Measurements from ENCODE around the gene CTNND2.

DNA sequence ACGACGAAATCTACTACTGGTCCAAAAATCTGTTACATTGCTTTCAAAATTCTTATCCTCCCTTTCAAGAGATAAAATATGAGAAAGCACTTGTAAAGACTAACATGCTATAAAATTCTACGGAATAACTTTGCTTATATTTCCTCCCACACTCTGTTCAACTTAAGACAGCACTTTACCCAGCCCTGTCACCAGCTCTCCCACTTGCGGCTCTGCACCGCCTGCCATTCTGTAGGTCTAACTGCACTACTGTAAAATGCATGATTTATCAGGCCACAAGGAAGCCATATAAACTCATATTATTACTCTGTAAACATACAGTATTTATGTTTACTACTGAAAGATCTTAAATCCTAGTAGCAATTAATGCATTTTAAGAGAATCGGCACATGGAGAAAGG lies 11.4 kb downstream of the CTNND2 start:
- TF ChIP-seq, protein P1, sequence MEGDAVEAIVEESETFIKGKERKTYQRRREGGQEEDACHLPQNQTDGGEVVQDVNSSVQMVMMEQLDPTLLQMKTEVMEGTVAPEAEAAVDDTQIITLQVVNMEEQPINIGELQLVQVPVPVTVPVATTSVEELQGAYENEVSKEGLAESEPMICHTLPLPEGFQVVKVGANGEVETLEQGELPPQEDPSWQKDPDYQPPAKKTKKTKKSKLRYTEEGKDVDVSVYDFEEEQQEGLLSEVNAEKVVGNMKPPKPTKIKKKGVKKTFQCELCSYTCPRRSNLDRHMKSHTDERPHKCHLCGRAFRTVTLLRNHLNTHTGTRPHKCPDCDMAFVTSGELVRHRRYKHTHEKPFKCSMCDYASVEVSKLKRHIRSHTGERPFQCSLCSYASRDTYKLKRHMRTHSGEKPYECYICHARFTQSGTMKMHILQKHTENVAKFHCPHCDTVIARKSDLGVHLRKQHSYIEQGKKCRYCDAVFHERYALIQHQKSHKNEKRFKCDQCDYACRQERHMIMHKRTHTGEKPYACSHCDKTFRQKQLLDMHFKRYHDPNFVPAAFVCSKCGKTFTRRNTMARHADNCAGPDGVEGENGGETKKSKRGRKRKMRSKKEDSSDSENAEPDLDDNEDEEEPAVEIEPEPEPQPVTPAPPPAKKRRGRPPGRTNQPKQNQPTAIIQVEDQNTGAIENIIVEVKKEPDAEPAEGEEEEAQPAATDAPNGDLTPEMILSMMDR (IDR thresholded peaks at IDR 0.05 in 8 of 11, conservative IDR thresholded peaks at IDR 0.05 in 3 of 11), result no peak
- no peak for TF ChIP-seq POLR2A (IDR thresholded peaks at IDR 0.05)
